GM13977 (cell line): Measurements from ENCODE around the gene MELK.

Experiments used
- DNase-seq: peaks from one replicate; pipeline ENCODE4 v3.0.0; 2012; ENCODE audit warnings: low spot score
- CTCF ChIP-seq: IDR thresholded peaks from 2 replicates; pipeline ENCODE4 v1.5.1; 2012; ENCODE audit warnings: mild to moderate bottlenecking, control low read depth; ENCODE audit not compliant: insufficient read depth; ENCODE audit errors: extremely low read depth, missing control alignments
- in situ Hi-C: fragments of 300-500 bp; cut with MboI; formaldehyde crosslinking; loops from one replicate; pipeline ENCODE4 v1.12.0; 2022; ENCODE audit warnings: low sequenced_read_pairs, low pct_unique_long_range_greater_than_20kb, mixed read lengths, inconsistent platforms; ENCODE audit not compliant: unreplicated experiment

The MELK gene

GRCh38 chr9:36637491-36638270 lies 65.0 kb downstream of the MELK start:
- in situ Hi-C loops = loop anchor here (10.0 kb wide), 1 partner anchor 97 kb away; no protein-coding TSS in a partner anchor
- no peak for DNase-seq
- TF ChIP-seq CTCF = peak; percentile 30

GRCh38 chr9:36640771-36641381 lies 68.2 kb downstream of the MELK start:
- in situ Hi-C loops = no loop called here
- no peak for TF ChIP-seq CTCF
- no peak for DNase-seq

- in situ Hi-C loops = no loop called here
- no peak for TF ChIP-seq CTCF
- DNase-seq = no peak
Measured at GRCh38 chr9:36642817-36643216, 70.1 kb downstream of the MELK start.

GRCh38 chr9:36656842-36657241 lies 84.1 kb downstream of the MELK start:
- no peak for DNase-seq
- no peak for TF ChIP-seq CTCF
- in situ Hi-C loops = no loop called here

- no peak for TF ChIP-seq CTCF
- no peak for DNase-seq
- in situ Hi-C loops = no loop called here
Measured at GRCh38 chr9:36659500-36659899, 86.8 kb downstream of the MELK start.

GRCh38 chr9:36664806-36665205 lies 92.1 kb downstream of the MELK start:
- no peak for DNase-seq
- no peak for TF ChIP-seq CTCF
- in situ Hi-C loops = no loop called here
